ENCODE data around the gene CLN3. TPM values are rescaled to one million over a fixed set of nuclear protein-coding genes. Genes with fewer than 3 reads are reported as not detected.

The CLN3 gene
- 10 to 100 TPM in 5 of 6 donors, 1 to 10 TPM in 1; 2.7 to 21.2 (median 17.6) TPM for polyA plus RNA-seq (ENCODE audit: low read depth in 6 of 6)

DNA sequence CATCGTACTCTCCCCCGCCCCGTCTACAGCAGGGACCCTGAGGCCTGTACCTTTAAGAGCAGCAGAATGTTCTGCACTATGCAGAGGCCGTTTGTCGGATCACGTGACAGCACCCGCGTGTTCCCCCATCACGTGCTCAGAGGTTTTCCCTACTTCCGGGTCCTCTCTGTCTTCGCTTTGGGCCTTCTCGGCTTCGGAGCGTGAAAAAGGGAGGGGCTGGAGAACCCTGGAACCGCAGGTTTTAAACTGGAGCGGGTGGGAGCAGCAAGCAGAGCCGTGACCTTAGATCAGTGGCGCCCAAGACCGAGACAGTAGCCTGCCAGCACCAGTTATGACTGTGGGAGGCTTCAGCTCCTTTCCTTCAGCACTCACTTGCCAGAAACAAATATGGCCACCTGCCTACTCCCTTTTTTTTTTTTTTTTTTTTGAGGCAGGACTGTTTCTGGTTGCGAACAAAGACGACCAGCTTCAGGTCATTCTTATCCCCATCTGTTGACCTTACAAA lies at the start of gene CLN3:
TSS of gene CLN3 (minus strand) at position 105 of the 505 bp plus-strand sequence. CDS start 315 bp downstream, outside the sequence.
- Mint-ChIP-seq H3K36me3 (peaks cover 3 to 7% of the 10 kb centered on the region in 2 donors), H3K27ac (peak within 1 kb of the TSS; percentile 99 to 100 (median 100)), H3K4me1 (peaks cover 35 to 57% (median 39%) of the 10 kb centered on the region in 3 donors), H3K27me3 (no peaks in the 10 kb centered on the region), H3K9me3 (no peaks in the 10 kb centered on the region), H3K4me3 (peak within 1 kb of the TSS; percentile 94 to 100 (median 98))
- DNase-seq, result peak; percentile 92
- ATAC-seq (ENCODE audit: low read depth in 2 of 2), result peak; percentile 75 to 77

DNA sequence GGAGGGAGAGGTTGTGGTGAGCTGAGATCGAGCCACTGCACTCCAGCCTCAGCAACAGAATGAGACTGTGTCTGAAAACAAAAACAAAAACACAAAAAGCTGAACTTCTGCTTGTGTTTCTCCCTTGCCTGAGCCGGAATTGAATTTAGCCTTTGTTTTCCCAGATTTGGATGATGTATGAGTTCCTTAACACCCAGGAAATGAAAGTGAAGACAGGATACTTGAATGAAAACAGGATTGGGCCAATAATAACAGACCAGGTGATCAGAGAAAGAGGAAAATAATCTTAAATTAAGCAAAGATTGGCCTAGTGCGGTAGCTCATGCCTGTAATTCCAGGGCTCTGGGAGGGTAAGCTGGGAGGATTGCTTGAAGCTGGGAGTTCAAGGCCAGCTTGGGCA lies 48.5 kb upstream of the CLN3 start:
- Mint-ChIP-seq H3K4me1 (peaks cover 7 to 13% (median 10%) of the 10 kb centered on the region in 3 donors), H3K9me3 (no peaks in the 10 kb centered on the region), H3K4me3 (no peak overlapping the region), H3K36me3 (no peaks in the 10 kb centered on the region), H3K27me3 (peaks cover 4 to 31% (median 22%) of the 10 kb centered on the region in 3 donors), H3K27ac (no peak overlapping the region)
- ATAC-seq (ENCODE audit: low read depth in 2 of 2) (no peak), DNase-seq (no peak)

DNA sequence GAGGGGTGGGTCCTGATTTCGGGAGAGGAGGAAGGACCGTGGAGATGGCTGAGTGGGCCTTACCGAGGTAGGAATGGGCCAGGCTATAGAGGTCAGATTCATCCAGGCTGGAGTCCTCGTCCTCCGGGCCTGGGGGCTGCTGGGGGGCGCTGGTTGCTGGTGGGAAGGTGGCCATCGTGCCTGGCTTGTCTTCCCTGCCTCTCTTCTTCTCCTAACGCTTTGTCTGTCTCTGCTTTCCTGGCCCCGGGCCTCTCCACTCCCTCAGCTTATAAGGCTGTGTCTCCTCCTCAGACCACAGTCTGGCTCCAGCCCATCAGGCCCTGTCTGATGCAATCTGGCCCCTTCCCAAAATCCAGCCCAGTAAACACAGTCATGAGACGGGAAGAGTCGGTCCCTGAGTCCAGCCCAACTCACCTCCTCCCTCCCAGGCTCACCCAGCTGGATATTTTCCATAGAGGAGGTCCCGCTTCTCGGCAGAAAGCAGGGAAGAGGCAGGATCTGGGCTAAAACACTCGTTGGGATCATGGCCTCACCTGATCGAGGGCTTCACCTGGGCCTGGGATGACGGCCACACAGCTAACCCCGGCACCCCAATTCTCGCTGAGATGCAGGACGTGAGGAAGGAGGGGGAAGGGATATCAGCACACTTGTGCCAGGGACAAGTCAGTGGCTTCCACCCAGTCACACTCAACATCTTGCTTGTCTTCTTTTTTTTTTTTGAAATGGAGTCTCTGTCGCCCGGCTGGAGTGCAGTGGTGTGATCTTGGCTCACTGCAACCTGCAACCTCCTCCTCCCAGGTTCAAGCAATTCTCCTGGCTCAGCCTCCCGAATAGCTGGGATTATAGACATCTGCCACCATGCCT lies 47.1 kb upstream of the CLN3 start, which contains the start of gene NUPR1:
TSS of gene NUPR1 (minus strand) at position 242 of the 864 bp plus-strand sequence. CDS start at position 175, 67 bp downstream.
- peaks cover 4 to 31% (median 22%) of the 10 kb centered on the region in 3 donors for H3K27me3 Mint-ChIP-seq
- no peaks in the 10 kb centered on the region for H3K36me3 Mint-ChIP-seq
- no peak within 1 kb of the TSS for H3K4me3 Mint-ChIP-seq
- H3K9me3 Mint-ChIP-seq, result no peaks in the 10 kb centered on the region
- peaks cover 7 to 13% (median 10%) of the 10 kb centered on the region in 3 donors for H3K4me1 Mint-ChIP-seq
- ATAC-seq (ENCODE audit: low read depth in 2 of 2), result no peak
- H3K27ac Mint-ChIP-seq, result peak within 1 kb of the TSS in 1 of 6 donors; percentile 67
- DNase-seq, result no peak

DNA sequence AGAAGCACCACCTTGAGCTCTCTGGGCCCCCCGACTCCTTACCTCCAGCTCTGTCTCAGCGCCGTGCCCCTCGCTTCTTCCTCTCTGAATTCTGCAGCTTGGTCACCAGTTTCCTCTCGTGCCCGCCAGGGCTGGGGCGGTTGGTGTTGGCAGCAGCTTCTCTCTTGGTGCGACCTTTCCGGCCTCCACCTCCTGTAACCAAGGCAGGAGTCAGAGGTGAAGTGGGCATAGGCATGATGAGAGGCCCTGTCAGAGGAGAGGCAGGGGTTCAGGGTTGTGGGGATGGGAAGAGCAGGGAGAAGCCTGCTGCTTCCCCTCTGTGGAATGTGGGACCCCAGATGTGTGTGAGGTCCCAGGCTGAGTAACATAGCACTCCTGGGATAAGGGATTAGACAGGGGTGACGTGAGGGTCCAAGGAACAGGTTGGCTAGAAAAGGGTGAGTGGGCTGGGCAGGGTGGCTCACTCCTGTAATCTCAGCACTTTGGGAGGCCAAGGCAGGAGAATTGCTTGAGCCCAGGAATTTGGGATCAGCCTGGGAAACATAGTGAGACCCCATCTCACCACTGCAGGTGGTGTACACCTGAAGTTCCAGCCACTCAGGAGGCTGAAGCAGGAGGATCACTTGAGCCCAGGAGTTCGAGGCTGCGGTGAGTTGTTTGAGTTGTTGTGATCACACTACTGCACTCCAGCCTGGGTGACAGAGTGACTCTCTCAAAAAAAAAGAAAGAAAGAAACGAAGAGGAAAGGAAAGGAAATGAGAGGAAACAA lies 46.3 kb upstream of the CLN3 start:
- H3K4me3 Mint-ChIP-seq, result no peak overlapping the region
- ATAC-seq (ENCODE audit: low read depth in 2 of 2) (no peak), DNase-seq (no peak)
- H3K27ac Mint-ChIP-seq, result peak overlapping the region in 1 of 6 donors; percentile 67
- H3K9me3 Mint-ChIP-seq, result no peaks in the 10 kb centered on the region
- peaks cover 5 to 12% (median 9%) of the 10 kb centered on the region in 3 donors for H3K4me1 Mint-ChIP-seq
- no peaks in the 10 kb centered on the region for H3K36me3 Mint-ChIP-seq
- peaks cover 2 to 30% (median 22%) of the 10 kb centered on the region in 3 donors for H3K27me3 Mint-ChIP-seq

DNA sequence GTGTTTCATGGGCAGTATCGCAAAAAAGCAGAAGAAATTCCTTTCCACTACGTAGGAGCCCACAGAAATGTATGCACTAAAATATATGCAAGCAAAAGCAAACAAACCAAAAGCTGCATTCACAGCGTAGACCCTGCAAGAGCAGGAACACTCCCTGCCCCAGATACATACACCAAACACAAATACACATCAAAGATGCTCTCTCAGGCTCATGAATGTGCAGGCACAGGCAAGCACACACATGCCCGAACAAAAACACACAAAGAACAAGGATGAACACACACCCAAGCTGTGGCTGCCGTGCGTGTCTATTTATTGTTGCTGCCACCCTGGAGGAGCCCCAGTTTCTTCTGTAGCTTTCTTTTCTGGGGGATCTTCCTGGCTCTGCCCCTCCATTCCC lies 45.2 kb upstream of the CLN3 start:
- no peaks in the 10 kb centered on the region for H3K36me3 Mint-ChIP-seq
- H3K27me3 Mint-ChIP-seq, result peaks cover 2 to 24% (median 14%) of the 10 kb centered on the region in 3 donors
- DNase-seq (no peak), ATAC-seq (ENCODE audit: low read depth in 2 of 2) (no peak)
- peaks cover 0 to 4% (median 2%) of the 10 kb centered on the region in 3 donors for H3K4me1 Mint-ChIP-seq
- H3K27ac Mint-ChIP-seq, result no peak overlapping the region
- H3K4me3 Mint-ChIP-seq, result no peak overlapping the region
- no peaks in the 10 kb centered on the region for H3K9me3 Mint-ChIP-seq

DNA sequence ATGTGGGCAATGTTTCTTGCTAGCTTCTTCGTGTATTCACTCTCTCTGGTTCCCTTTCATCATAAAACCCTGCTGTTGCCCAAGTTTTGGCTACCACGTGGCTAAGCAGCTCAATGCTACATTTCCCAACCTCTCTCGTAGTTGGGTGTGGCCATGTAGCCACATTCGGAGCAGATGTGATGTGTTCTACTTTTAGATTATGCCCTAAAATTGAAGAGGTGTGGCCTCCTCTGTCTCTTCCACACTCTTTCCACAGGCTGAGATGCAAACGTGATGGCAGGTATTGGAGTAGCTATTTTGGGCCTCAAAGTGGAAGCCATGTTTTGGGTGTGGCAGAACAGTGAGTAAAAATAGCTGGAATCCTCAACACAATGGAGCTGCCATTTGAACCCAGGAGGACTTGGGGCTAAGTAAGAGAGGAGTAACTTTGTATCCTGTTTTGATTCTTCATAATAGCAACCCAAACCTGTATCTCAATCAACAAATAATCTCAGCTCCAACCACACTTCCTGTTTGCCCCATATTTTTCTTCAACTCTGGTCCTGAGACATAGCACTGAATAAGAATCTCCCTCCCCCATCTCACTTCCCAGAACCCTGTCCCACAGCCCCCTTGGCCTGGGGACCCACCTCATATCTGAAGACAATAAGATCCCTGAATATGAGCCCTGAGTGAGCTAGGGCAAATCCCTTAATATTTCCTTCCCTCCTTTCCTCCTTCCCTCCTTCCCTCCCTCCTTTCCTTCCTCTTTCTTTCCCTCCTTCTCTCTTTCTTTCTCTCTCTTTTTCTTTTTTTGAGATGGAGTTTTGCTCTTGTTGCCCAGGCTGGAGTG lies 42.9 kb upstream of the CLN3 start:
- peaks cover 4 to 19% (median 14%) of the 10 kb centered on the region in 3 donors for H3K27me3 Mint-ChIP-seq
- H3K27ac Mint-ChIP-seq, result no peak overlapping the region
- no peak overlapping the region for H3K4me3 Mint-ChIP-seq
- ATAC-seq (ENCODE audit: low read depth in 2 of 2) (no peak), DNase-seq (no peak)
- peaks cover 0 to 4% (median 0%) of the 10 kb centered on the region in 3 donors for H3K4me1 Mint-ChIP-seq
- H3K36me3 Mint-ChIP-seq, result no peaks in the 10 kb centered on the region
- no peaks in the 10 kb centered on the region for H3K9me3 Mint-ChIP-seq

DNA sequence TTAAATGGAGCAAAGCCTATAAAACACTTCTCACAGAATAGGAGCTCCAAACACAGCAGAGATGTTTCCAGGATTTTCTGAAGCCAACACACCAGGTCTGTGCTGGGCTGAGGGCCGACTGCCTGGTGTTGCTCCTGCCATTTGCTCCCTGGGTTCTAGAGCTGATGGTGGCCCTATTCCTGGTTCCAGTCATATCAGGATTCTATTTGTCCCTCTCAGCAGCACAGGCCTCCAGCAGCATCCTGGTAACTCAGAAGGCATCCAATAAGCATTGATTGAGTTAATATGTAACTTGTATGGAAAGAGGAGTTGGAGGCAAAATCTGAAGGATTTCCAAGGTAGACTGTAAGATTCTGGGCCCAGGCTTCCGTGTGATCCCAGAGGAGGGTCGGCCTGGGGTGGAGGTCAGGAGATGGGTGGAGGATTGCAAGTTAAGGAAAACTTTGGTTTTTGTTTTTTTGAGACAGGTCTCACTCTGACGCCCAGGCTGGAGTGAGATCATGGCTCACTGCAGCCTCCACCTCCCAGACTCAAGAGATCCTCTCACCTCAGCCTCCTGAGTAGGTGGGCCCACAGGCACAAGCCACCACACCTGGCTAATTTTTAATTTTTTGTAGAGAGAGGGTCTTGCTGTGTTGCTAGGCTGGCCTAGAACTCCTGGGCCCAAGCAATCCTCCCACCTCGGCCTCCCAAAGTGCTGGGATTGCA lies 41.2 kb upstream of the CLN3 start:
- DNase-seq (no peak), ATAC-seq (ENCODE audit: low read depth in 2 of 2) (no peak)
- Mint-ChIP-seq H3K9me3 (no peaks in the 10 kb centered on the region), H3K27me3 (peaks cover 4 to 12% (median 10%) of the 10 kb centered on the region in 3 donors), H3K4me1 (peaks cover 0 to 4% (median 0%) of the 10 kb centered on the region in 3 donors), H3K27ac (peak overlapping the region in 1 of 6 donors; percentile 76), H3K36me3 (no peaks in the 10 kb centered on the region), H3K4me3 (no peak overlapping the region)

DNA sequence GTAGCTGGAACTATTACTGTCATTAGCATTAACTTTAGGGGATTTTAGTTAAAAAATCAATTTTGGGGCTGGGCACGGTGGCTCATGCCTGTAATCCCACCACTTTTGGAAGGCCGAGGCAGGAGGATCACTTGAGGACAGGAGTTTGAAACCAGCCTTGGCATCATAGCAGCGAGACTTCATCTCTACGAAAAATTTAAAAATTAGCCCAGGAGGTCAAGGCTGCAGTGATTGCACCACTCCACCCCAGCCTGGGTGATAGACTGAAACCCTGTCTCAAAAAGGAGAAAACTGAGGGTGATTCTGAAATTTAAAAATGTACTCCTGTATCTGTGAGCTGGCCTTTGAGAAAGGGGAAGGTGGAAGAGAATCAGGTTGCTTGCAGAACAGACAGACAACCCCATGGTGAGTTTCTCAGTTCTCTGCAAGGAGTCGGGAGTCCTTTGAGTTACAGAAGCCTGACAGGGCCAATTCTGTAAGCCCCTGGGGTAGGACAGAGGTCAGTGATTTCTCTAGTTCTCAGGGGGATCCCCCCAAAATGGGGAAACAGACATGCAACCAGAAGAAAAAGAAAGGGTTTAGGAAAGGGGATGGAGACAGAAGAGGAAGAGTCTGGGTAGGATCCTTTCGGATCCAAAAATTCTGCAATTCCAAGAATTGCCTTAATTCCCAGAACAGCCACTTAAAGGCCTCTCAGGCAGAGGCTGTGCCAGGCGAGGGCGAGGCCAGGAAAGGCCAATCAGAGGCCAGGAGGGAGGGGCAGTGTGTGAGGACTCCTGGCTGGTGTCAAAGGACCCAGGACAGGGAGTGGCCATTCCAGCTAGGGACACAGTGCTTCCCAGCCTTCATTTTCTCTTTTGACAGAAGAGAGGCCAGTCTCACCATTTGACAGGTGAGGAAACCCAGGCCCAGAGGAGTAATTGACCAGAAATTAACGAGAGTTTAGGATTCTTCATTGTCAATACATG lies 40.2 kb upstream of the CLN3 start:
- peak overlapping the region in 1 of 8 donors; percentile 47 for H3K4me3 Mint-ChIP-seq

DNA sequence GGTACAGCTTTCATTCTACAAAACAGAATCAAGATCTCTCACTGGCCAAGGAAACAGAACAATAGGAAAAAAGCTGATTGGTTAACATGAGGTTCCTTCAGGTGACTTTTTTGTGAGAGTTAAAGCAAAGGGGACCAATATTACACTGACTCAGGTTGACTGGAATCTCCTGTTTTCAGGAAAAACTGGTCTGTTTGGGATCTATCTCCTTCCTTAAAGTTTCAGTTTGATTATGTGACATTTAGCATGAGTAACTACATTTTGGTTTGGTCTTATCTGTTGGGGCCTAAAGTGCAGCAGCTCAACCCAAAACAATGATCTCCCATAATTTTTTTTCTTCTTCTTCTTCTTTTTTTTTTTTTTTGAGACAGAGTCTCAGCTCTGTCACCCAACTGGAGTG lies 37.2 kb upstream of the CLN3 start:
- ATAC-seq (ENCODE audit: low read depth in 2 of 2), result no peak
- peak overlapping the region in 1 of 6 donors; percentile 74 for H3K27ac Mint-ChIP-seq

More for the DNA sequence above, 40.2 kb upstream of the CLN3 start:
- peak overlapping the region in 1 of 6 donors; percentile 59 for H3K27ac Mint-ChIP-seq
- H3K4me1 Mint-ChIP-seq, result peaks cover 0 to 4% (median 0%) of the 10 kb centered on the region in 3 donors
- no peaks in the 10 kb centered on the region for H3K9me3 Mint-ChIP-seq
- DNase-seq (no peak), ATAC-seq (ENCODE audit: low read depth in 2 of 2) (no peak)
- peaks cover 0 to 4% (median 1%) of the 10 kb centered on the region in 3 donors for H3K27me3 Mint-ChIP-seq
- no peaks in the 10 kb centered on the region for H3K36me3 Mint-ChIP-seq

DNA sequence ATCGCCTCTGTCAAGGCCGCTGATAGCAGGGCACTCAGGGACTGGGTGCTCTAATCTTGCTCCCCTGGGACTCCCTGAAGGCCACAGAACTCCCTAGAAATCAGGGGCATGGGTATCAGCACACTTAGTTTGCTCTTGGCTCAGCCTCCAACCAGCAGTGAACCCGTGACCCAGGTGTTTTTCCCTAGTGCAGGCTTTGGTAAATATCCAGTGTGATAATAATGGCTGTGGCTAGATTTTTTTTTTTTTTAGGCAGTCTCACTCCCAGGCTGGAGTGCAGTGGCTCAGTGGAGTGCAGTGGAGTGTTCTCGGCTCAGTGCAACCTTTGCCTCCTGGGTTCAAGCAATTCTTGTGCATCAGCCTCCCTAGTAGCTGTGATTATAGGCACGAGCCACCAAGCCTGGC lies 36.6 kb upstream of the CLN3 start:
- DNase-seq (no peak), ATAC-seq (ENCODE audit: low read depth in 2 of 2) (no peak)
- Mint-ChIP-seq H3K9me3 (no peaks in the 10 kb centered on the region), H3K27me3 (peaks cover 0 to 4% (median 0%) of the 10 kb centered on the region in 3 donors), H3K4me3 (no peak overlapping the region), H3K36me3 (no peaks in the 10 kb centered on the region), H3K4me1 (no peaks in the 10 kb centered on the region), H3K27ac (no peak overlapping the region)

More for the DNA sequence above, 37.2 kb upstream of the CLN3 start:
- H3K4me1 Mint-ChIP-seq, result no peaks in the 10 kb centered on the region
- no peak for DNase-seq
- no peaks in the 10 kb centered on the region for H3K9me3 Mint-ChIP-seq
- peaks cover 0 to 4% (median 0%) of the 10 kb centered on the region in 3 donors for H3K27me3 Mint-ChIP-seq
- H3K4me3 Mint-ChIP-seq, result no peak overlapping the region
- no peaks in the 10 kb centered on the region for H3K36me3 Mint-ChIP-seq

DNA sequence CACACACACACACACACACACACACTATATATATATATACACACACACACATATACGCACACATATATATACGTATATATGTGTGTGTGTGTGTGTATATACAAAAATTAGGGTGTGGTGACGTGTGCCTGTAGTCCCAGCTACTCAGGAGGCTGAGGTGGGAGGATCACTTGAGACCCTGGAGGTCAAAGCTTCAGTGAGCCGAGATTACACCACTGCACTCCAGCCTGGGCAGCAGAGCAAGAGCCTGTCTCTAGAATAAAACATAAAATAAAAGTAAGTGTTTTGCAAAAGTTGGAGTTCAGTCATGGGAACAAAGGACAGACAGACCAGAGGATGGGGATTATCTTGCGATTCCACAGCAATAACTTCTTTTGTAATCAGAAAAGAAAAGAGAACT lies 36.1 kb upstream of the CLN3 start:
- H3K27ac Mint-ChIP-seq, result peak overlapping the region in 1 of 6 donors; percentile 64
- H3K27me3 Mint-ChIP-seq, result peaks cover 0 to 4% (median 0%) of the 10 kb centered on the region in 3 donors
- H3K4me3 Mint-ChIP-seq, result peak overlapping the region in 1 of 8 donors; percentile 42
- H3K9me3 Mint-ChIP-seq, result no peaks in the 10 kb centered on the region
- no peak for DNase-seq
- H3K36me3 Mint-ChIP-seq, result no peaks in the 10 kb centered on the region
- H3K4me1 Mint-ChIP-seq, result no peaks in the 10 kb centered on the region
- no peak for ATAC-seq (ENCODE audit: low read depth in 2 of 2)

All from naive B cell (primary cell).